RWPE2 (cell line): ENCODE data around the gene COLEC12.

Experiments
- ATAC-seq: fragments of 200-7000 bp; cut with Tn5 transposase; 3 replicates; pipeline ENCODE4 v1.9.1; 2021; ENCODE audit warnings: low read depth
- DNase-seq: peaks from one replicate; pipeline ENCODE4 v3.0.0-alpha.2; 2020; ENCODE audit warnings: low spot score
- H3K27ac ChIP-seq: fragments of 450-650 bp; 2 replicates; pipeline ENCODE4 v1.5.1; 2017; ENCODE audit warnings: mild to moderate bottlenecking; ENCODE audit not compliant: poor library complexity, severe bottlenecking
- H3K27me3 ChIP-seq: fragments of 250-450 bp; sonication (Bioruptor Pico); 2 replicates; pipeline ENCODE4 v1.5.1; 2021; ENCODE audit warnings: mild to moderate bottlenecking, moderate library complexity; ENCODE audit not compliant: insufficient read depth, poor library complexity, severe bottlenecking
- H3K36me3 ChIP-seq: fragments of 250-450 bp; sonication (Bioruptor Pico); 2 replicates; pipeline ENCODE4 v1.5.1; 2020; ENCODE audit warnings: low read depth, mild to moderate bottlenecking, moderate library complexity
- H3K4me1 ChIP-seq: fragments of 250-450 bp; sonication (Bioruptor Pico); 2 replicates; pipeline ENCODE4 v1.5.1; 2021; ENCODE audit warnings: mild to moderate bottlenecking, moderate library complexity; ENCODE audit not compliant: insufficient read depth, poor library complexity, severe bottlenecking
- H3K4me3 ChIP-seq: fragments of 250-450 bp; sonication (Bioruptor Pico); 2 replicates; pipeline ENCODE4 v1.5.1; 2021; ENCODE audit warnings: mild to moderate bottlenecking, moderate library complexity; ENCODE audit not compliant: severe bottlenecking
- H3K9me3 ChIP-seq: fragments of 250-450 bp; sonication (Bioruptor Pico); 2 replicates; pipeline ENCODE4 v1.5.1; 2021; ENCODE audit warnings: mild to moderate bottlenecking, moderate library complexity; ENCODE audit not compliant: severe bottlenecking
- TF ChIP-seq, protein P1 (sequence below): fragments of 450-650 bp; IDR thresholded peaks from one replicate; pipeline ENCODE4 v1.5.1; 2017; ENCODE audit warnings: mild to moderate bottlenecking, moderate library complexity; ENCODE audit not compliant: poor library complexity, severe bottlenecking

The COLEC12 gene

DNA sequence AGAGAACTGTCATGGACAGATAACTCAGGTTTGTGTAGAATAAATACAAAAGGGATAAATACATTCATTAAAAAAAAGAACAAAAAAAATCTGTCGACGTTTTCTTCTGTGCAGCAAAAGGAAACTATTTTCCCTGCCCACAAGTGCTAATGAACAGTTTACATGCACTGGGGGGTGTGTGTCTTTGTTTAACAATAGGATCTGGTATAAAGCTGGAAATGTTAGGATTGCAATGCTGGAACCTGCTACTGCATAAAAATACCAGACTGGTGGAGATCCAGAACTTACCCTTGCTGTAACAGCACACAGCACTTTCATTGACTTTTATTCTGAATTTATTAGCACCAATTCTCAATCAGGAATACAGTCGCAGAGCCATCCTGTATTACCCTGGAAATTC, 148.1 kb downstream of the COLEC12 start:
- ATAC-seq (no peak), DNase-seq (no peak)
- Histone ChIP-seq H3K9me3 (no peaks in the 10 kb centered on the region), H3K27ac (no peak overlapping the region), H3K4me3 (no peak overlapping the region), H3K36me3 (no peaks in the 10 kb centered on the region), H3K27me3 (no peaks in the 10 kb centered on the region), H3K4me1 (no peaks in the 10 kb centered on the region)
- TF ChIP-seq, protein P1, sequence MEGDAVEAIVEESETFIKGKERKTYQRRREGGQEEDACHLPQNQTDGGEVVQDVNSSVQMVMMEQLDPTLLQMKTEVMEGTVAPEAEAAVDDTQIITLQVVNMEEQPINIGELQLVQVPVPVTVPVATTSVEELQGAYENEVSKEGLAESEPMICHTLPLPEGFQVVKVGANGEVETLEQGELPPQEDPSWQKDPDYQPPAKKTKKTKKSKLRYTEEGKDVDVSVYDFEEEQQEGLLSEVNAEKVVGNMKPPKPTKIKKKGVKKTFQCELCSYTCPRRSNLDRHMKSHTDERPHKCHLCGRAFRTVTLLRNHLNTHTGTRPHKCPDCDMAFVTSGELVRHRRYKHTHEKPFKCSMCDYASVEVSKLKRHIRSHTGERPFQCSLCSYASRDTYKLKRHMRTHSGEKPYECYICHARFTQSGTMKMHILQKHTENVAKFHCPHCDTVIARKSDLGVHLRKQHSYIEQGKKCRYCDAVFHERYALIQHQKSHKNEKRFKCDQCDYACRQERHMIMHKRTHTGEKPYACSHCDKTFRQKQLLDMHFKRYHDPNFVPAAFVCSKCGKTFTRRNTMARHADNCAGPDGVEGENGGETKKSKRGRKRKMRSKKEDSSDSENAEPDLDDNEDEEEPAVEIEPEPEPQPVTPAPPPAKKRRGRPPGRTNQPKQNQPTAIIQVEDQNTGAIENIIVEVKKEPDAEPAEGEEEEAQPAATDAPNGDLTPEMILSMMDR = no peak

DNA sequence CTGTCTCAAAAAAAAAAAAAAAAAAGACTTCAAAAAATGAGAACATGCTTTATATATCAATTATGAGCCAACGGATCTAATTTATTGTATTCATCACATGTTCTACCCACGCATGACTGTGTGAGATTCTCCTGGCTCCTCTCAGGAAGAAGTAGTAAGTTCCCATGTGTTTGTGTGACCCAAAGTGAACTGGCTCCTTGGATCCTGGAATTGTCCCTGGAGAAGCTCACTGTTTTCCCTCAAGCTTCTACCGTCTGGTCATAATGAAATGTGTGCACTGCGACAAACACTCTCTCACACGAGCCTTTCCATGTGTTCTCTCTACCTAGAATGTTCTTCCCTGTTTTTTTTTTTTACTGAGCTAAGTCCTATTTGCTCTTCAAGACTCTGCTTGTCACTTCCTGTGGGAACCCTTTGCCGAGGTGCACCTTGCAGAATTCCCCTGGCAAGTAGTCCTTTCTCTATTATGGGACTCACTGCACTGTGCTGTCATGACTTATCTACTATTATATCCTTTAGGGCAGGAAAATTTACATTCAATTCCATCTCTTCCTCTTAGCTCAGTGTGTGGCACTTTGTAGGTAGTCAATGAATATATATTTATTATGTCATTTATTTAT, 149.4 kb downstream of the COLEC12 start:
- H3K9me3 ChIP-seq = no peaks in the 10 kb centered on the region
- ATAC-seq (no peak), DNase-seq (no peak)
- no peaks in the 10 kb centered on the region for H3K4me1 ChIP-seq
- TF ChIP-seq, protein P1 = no peak
- no peaks in the 10 kb centered on the region for H3K36me3 ChIP-seq
- H3K27me3 ChIP-seq = no peaks in the 10 kb centered on the region
- H3K27ac ChIP-seq = no peak overlapping the region
- H3K4me3 ChIP-seq = no peak overlapping the region

DNA sequence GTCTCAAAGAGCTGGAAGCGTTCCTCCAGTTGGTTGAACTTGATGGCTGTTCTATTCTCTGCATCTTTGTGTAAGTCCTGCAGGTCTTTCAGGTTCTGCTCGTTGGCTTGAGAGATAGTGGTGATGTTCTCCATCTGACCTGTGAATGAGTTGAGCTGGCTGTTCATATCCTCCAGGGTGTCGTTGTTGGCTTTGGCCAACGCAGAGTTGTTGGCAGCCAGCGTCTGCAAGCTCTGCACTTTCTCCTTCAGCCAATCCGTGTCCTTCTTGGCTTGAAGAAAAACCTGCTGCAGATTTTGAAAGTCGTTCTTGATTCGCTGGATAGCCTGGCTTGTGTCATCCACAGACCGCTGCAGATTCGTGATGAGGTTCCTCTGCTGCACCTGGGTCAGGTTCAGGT, 153.9 kb downstream of the COLEC12 start:
- Histone ChIP-seq H3K9me3 (no peaks in the 10 kb centered on the region), H3K27ac (no peak overlapping the region), H3K4me1 (no peaks in the 10 kb centered on the region), H3K36me3 (no peaks in the 10 kb centered on the region), H3K27me3 (no peaks in the 10 kb centered on the region), H3K4me3 (no peak overlapping the region)
- no peak for DNase-seq
- TF ChIP-seq, protein P1 = no peak
- ATAC-seq = no peak

DNA sequence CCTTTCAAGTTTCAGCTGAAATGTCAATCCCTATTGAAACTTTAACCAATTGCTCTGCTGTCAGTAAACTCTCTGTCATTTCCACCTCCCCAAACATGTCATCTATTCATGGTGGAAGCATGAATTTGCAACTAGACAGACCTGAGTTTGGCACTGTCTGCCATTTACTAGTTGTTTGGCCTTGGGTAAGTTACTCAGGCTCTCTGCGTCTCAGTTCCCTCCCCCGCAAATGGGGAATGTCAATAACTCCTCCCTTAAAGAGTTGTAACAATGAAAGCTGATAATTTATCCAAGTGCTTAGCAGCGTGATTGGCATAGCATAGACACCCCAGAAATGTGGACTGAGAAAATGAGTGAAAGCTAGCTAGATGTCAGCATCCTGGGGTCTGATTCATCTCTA, 159.4 kb downstream of the COLEC12 start:
- Histone ChIP-seq H3K36me3 (no peaks in the 10 kb centered on the region), H3K27me3 (peaks cover 8% of the 10 kb centered on the region), H3K4me3 (no peak overlapping the region), H3K9me3 (no peaks in the 10 kb centered on the region), H3K4me1 (no peaks in the 10 kb centered on the region), H3K27ac (no peak overlapping the region)
- TF ChIP-seq, protein P1 = no peak
- ATAC-seq = no peak
- DNase-seq = no peak

DNA sequence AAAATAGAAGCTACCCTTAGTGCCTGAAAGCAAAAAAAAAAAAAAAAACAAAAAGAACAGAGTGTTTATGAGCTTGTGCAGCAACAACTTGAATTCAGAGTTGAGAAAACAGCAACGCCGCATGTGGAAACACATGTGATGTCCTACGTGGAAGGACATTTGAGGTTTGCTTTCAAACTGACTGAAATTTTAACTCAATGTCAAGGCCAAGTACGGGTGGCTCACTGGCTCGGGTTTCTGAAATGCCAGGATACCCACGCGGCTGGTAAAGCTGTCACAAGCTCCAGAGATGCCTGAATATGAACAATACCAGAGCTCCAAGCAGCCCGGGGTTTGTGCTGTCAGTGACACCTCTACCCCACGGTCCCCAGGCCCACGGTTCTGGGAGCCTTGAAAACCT, 160.5 kb downstream of the COLEC12 start:
- H3K27ac ChIP-seq = no peak overlapping the region
- H3K36me3 ChIP-seq = no peaks in the 10 kb centered on the region
- no peak for ATAC-seq
- TF ChIP-seq, protein P1 = no peak
- H3K27me3 ChIP-seq = peaks cover 8% of the 10 kb centered on the region
- no peak for DNase-seq
- no peaks in the 10 kb centered on the region for H3K9me3 ChIP-seq
- no peak overlapping the region for H3K4me3 ChIP-seq
- no peaks in the 10 kb centered on the region for H3K4me1 ChIP-seq
